ENCODE measurements around the gene INO80D. TPM values are rescaled to one million over a fixed set of nuclear protein-coding genes. Genes with fewer than 3 reads are reported as not detected.
"Not testable (repeated sequence)": the region's sequence is repeated elsewhere in the genome, so short reads cannot be mapped to it uniquely, and the experiment has no call there.

INO80D gene, protein sequence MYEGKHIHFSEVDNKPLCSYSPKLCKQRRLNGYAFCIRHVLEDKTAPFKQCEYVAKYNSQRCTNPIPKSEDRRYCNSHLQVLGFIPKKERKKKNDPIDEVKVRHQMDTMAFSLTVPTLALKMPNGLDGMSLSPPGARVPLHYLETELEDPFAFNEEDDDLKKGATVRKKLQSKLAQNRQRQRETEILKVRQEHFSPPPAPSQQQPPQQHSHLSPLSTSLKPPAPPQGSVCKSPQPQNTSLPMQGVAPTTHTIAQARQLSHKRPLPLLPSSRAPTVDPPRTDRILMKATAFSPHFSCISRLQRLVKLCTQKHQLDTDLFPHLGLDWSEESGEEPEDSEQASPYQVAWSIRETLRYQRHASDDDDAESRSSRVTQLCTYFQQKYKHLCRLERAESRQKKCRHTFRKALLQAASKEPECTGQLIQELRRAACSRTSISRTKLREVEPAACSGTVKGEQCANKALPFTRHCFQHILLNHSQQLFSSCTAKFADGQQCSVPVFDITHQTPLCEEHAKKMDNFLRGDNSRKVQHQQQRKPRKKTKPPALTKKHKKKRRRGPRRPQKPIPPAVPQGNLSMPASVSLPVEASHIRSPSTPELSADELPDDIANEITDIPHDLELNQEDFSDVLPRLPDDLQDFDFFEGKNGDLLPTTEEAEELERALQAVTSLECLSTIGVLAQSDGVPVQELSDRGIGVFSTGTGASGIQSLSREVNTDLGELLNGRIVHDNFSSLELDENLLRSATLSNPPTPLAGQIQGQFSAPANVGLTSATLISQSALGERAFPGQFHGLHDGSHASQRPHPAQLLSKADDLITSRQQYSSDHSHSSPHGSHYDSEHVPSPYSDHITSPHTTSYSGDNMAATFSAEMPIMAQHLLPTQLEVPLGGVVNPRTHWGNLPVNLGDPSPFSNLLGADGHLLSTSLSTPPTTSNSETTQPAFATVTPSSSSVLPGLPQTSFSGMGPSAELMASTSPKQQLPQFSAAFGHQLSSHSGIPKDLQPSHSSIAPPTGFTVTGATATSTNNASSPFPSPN
- total RNA-seq, result 5.8 TPM
- polyA plus RNA-seq, result 3.6 TPM
- long read RNA-seq, donor 1, result 0 reads
- long read RNA-seq, donor 2, result 0 reads
- long read RNA-seq, donor 3, result 0 reads
- long read RNA-seq, donor 4, result 0 reads
- long read RNA-seq, donor 5, full-length matches to known transcripts, result 1 of 1 reads
- long read RNA-seq, donor 5, partial matches to known transcripts, result 0 of 1 reads
- long read RNA-seq, donor 5, other reads (novel, unspliced or antisense), result 0 of 1 reads
- long read RNA-seq, donor 6, result 0 reads
- long read RNA-seq, donor 7, result 0 reads
- long read RNA-seq, donor 8, partial matches to known transcripts, result 6 of 6 reads
- long read RNA-seq, donor 8, other reads (novel, unspliced or antisense), result 0 of 6 reads
- long read RNA-seq, donor 9, result 0 reads
- long read RNA-seq, donor 10, result 0 reads

DNA sequence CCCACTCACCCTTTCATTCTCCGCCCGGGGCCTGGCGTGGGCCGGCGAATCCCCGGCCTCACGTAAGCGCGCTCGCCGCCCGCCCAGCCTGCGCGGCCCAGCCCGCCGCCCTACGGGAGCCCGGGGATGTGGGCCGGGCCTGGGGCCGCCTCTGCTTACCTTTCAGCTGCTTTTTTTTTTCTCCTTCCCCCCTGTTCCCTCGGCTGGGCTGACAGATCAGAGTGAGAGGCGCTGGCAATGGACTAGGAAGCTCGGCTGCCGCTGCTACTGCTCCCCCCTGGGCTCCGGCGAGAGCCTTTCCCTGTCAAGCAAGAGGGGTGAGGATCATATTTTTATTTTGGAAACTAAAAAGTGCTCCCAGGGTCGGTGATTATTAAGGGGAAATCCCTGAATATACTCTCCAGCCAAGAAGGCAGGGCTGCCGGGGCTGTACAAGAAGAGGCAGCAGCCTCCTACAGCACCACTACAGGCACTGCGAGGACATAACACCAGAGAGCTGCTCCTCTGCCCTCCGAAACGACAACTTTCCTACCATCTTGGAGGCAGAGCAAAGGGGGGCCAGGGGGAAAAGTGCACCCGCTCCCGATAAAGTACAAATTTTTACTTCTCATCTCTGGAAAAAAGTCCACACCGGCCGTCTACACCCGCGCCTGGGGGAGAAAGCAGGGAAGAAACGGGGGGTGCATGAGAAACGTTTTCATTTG is at the start of gene INO80D:
Gene INO80D (minus strand): TSS at position 433 of the 704 bp plus-strand sequence. CDS start 23,158 bp downstream, outside the sequence.
- Histone ChIP-seq H3K27ac (ENCODE audit: low read depth in 1 of 2, low read length in 1 of 2) (peak within 1 kb of the TSS; percentile 99), H3K4me3 (ENCODE audit: low read length in 2 of 2) (peak within 1 kb of the TSS; percentile 88 to 95), H3K4me1 (ENCODE audit: control insufficient read depth in 2 of 2, insufficient read depth in 2 of 2, low read length in 2 of 2) (peaks cover 9 to 11% of the 10 kb centered on the region in 2 donors), H3K9me3 (ENCODE audit: control insufficient read depth in 2 of 2, insufficient read depth in 1 of 2, low read length in 1 of 2) (no peaks in the 10 kb centered on the region), H3K27me3 (ENCODE audit: control insufficient read depth in 2 of 2, insufficient read depth in 1 of 2, low read length in 1 of 2) (no peaks in the 10 kb centered on the region), H3K36me3 (ENCODE audit: control insufficient read depth in 2 of 2, insufficient read depth in 2 of 2, low read length in 1 of 2) (peaks cover 0 to 5% of the 10 kb centered on the region in 2 donors)
- under 1% methylated on average over 39 of the region's 39 CpGs for WGBS
- peak; percentile 66 to 92 (median 76) for DNase-seq (ENCODE audit: low read depth in 6 of 9, low spot score in 9 of 9)

DNA sequence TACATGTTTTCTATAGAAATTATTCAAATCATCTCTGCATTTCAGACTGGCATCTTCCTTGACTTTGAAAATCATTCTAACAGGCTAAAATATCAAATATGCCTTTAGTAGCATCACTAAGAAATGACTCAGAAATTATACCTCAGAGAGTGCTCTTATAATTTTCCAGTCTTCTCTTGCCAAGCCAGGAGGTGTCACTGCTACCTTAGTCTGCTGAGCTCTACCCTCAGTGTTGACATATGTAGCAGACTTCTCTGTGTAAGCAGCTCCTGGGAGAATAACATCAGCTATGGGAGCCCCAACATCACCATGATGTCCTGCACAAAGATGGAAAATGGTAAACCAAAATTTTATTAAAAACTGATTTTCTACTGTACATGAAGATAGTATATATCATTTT is 41.7 kb upstream of the INO80D start:
- no peaks in the 10 kb centered on the region for H3K9me3 ChIP-seq (ENCODE audit: control insufficient read depth in 2 of 2, insufficient read depth in 1 of 2, low read length in 1 of 2)
- H3K36me3 ChIP-seq (ENCODE audit: control insufficient read depth in 2 of 2, insufficient read depth in 2 of 2, low read length in 1 of 2), result peaks cover 37 to 80% of the 10 kb centered on the region in 2 donors
- no peaks in the 10 kb centered on the region for H3K4me1 ChIP-seq (ENCODE audit: control insufficient read depth in 2 of 2, insufficient read depth in 2 of 2, low read length in 2 of 2)
- H3K27me3 ChIP-seq (ENCODE audit: control insufficient read depth in 2 of 2, insufficient read depth in 1 of 2, low read length in 1 of 2), result no peaks in the 10 kb centered on the region
- DNase-seq (ENCODE audit: low read depth in 6 of 9, low spot score in 9 of 9), result no peak
- no peak overlapping the region for H3K27ac ChIP-seq (ENCODE audit: low read depth in 1 of 2, low read length in 1 of 2)
- no peak overlapping the region for H3K4me3 ChIP-seq (ENCODE audit: low read length in 2 of 2)

DNA sequence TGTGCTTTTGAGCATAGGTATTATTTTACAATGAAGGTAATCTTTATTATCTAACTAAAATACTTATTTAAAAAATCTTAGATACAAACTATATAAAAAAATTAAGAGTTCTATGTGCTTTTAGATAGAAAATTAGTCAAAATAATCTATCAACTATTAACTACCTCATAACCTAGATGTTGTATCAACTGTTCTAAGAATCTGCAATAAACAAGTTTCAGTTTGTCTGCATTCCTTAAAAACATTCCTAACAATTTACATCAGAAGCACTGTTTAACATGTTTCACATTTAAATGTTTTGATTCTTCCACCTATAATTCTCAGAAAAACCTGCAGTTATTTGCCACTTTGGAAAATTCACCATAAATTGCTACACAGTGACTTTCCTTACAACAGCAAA is 39.9 kb upstream of the INO80D start:
- DNase-seq (ENCODE audit: low read depth in 6 of 9, low spot score in 9 of 9), result no peak
- Histone ChIP-seq H3K36me3 (ENCODE audit: control insufficient read depth in 2 of 2, insufficient read depth in 2 of 2, low read length in 1 of 2) (peaks cover 39 to 80% of the 10 kb centered on the region in 2 donors), H3K4me1 (ENCODE audit: control insufficient read depth in 2 of 2, insufficient read depth in 2 of 2, low read length in 2 of 2) (no peaks in the 10 kb centered on the region), H3K27ac (ENCODE audit: low read depth in 1 of 2, low read length in 1 of 2) (no peak overlapping the region), H3K27me3 (ENCODE audit: control insufficient read depth in 2 of 2, insufficient read depth in 1 of 2, low read length in 1 of 2) (no peaks in the 10 kb centered on the region), H3K9me3 (ENCODE audit: control insufficient read depth in 2 of 2, insufficient read depth in 1 of 2, low read length in 1 of 2) (no peaks in the 10 kb centered on the region), H3K4me3 (ENCODE audit: low read length in 2 of 2) (no peak overlapping the region)

DNA sequence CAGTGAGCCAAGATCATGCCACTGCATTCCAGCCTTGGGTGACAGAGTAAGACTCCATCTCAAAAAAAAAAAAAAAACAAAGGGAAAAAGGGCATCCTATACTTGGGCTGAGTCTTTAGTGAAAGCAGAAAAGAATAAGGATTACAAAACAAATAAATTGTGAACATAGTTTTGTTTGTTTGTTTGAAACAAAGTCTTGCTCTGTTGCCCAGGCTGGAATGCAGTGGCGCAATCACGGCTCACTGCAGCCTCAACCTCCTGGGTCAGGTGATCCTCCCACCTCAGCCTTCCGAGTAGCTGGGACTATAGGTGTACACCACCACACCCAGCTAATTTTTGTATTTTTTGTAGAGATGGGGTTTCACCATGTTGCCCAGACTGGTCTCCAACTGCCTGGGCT is 36.6 kb upstream of the INO80D start:
- H3K36me3 ChIP-seq (ENCODE audit: control insufficient read depth in 2 of 2, insufficient read depth in 2 of 2, low read length in 1 of 2), result peaks cover 37 to 61% of the 10 kb centered on the region in 2 donors
- not testable (repeated sequence) for DNase-seq (ENCODE audit: low read depth in 6 of 9, low spot score in 9 of 9); H3K27me3 ChIP-seq (ENCODE audit: control insufficient read depth in 2 of 2, insufficient read depth in 1 of 2, low read length in 1 of 2); H3K4me1 ChIP-seq (ENCODE audit: control insufficient read depth in 2 of 2, insufficient read depth in 2 of 2, low read length in 2 of 2); H3K4me3 ChIP-seq (ENCODE audit: low read length in 2 of 2); H3K9me3 ChIP-seq (ENCODE audit: control insufficient read depth in 2 of 2, insufficient read depth in 1 of 2, low read length in 1 of 2); H3K27ac ChIP-seq (ENCODE audit: low read depth in 1 of 2, low read length in 1 of 2)
- WGBS, result 99% methylated on average over 3 of the region's 3 CpGs

DNA sequence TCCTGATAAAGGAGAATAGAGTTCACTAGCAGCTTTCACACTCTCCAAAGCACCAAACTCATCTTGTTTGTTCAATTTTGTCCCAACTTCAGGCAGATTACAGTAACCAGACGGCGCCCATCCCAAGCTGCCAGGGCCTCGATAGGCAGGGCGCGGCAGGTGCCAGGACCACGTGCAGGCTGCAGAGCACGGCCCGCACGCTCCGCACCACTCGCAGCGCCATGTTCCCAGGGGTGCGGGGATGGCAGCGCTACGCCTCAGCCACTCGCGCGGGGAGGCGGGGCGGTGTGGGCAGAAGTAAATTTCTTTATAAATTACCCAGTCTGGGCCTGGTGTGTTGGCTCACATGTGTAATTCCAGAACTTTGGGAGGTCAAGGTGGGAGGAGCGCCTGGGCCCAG is 30.3 kb upstream of the INO80D start:
- H3K4me1 ChIP-seq (ENCODE audit: control insufficient read depth in 2 of 2, insufficient read depth in 2 of 2, low read length in 2 of 2), result no peaks in the 10 kb centered on the region
- H3K4me3 ChIP-seq (ENCODE audit: low read length in 2 of 2), result no peak overlapping the region
- H3K27ac ChIP-seq (ENCODE audit: low read depth in 1 of 2, low read length in 1 of 2), result no peak overlapping the region
- peaks cover 18 to 20% of the 10 kb centered on the region in 2 donors for H3K36me3 ChIP-seq (ENCODE audit: control insufficient read depth in 2 of 2, insufficient read depth in 2 of 2, low read length in 1 of 2)
- DNase-seq (ENCODE audit: low read depth in 6 of 9, low spot score in 9 of 9), result no peak
- 97% methylated on average over 21 of the region's 21 CpGs for WGBS
- H3K9me3 ChIP-seq (ENCODE audit: control insufficient read depth in 2 of 2, insufficient read depth in 1 of 2, low read length in 1 of 2), result no peaks in the 10 kb centered on the region
- H3K27me3 ChIP-seq (ENCODE audit: control insufficient read depth in 2 of 2, insufficient read depth in 1 of 2, low read length in 1 of 2), result no peaks in the 10 kb centered on the region

DNA sequence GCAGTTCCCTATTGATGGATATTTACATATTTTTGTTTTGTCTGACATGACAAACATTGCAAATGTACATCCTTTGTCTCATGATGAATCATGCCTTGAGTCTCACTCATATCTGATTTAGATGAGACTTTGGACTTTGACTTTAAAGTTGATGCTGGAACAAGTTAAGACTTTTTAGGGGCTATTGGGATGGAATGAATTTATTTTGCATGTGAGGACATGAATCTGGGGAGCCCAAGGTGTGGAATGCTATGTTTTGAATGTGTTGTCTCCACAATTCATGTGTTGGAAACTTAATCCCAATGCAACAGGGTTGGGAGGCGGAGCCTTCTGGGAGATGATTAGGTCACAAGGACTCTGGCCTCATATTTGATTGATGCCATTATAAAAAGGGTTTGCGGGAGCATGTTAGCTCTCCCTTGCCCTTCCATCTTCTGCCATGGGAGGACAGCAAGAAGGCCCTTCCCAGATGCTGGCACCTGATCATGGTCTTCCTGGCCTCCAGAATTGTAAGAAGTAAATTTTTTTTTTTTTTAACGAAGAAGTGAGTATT is 29.1 kb upstream of the INO80D start:
- Histone ChIP-seq H3K9me3 (ENCODE audit: control insufficient read depth in 2 of 2, insufficient read depth in 1 of 2, low read length in 1 of 2) (no peaks in the 10 kb centered on the region), H3K27ac (ENCODE audit: low read depth in 1 of 2, low read length in 1 of 2) (no peak overlapping the region), H3K36me3 (ENCODE audit: control insufficient read depth in 2 of 2, insufficient read depth in 2 of 2, low read length in 1 of 2) (peaks cover 6 to 15% of the 10 kb centered on the region in 2 donors), H3K4me1 (ENCODE audit: control insufficient read depth in 2 of 2, insufficient read depth in 2 of 2, low read length in 2 of 2) (no peaks in the 10 kb centered on the region), H3K27me3 (ENCODE audit: control insufficient read depth in 2 of 2, insufficient read depth in 1 of 2, low read length in 1 of 2) (no peaks in the 10 kb centered on the region), H3K4me3 (ENCODE audit: low read length in 2 of 2) (no peak overlapping the region)
- DNase-seq (ENCODE audit: low read depth in 6 of 9, low spot score in 9 of 9), result no peak
- WGBS, result 96% methylated on average over 3 of the region's 3 CpGs

DNA sequence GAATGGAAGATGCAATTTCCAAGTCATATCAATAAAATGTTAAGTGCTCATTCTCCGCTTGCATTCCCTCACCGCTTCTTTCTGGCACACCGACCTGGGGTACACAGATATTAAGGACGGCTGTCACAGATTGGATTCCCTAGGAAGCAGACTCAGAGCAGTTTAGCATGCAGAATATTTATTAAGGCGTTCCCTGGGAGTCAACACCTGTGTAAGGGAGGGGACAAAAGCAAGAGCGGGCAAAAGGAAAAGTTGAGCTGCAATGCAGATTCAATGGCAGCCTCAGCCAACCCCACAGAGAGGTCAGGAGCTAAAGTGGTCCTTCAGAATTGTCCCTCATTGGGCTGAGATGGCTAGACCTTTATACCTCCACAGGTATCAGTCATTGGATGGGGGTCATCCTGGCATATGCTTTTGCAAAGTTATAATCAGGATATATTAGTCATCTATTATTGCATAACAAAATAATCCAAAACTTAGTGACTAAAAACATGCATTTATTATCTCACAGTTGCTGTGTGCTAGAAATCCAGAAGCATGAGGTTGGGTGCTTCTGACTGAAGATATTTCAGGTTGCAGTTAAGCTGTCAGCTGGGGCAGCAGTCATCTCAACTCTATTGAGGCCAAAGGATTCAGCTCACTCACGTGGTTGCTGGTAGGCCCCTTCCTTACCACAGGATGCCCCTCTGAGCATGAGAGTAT is 27.0 kb upstream of the INO80D start:
- Histone ChIP-seq H3K4me1 (ENCODE audit: control insufficient read depth in 2 of 2, insufficient read depth in 2 of 2, low read length in 2 of 2) (no peaks in the 10 kb centered on the region), H3K27ac (ENCODE audit: low read depth in 1 of 2, low read length in 1 of 2) (no peak overlapping the region), H3K27me3 (ENCODE audit: control insufficient read depth in 2 of 2, insufficient read depth in 1 of 2, low read length in 1 of 2) (no peaks in the 10 kb centered on the region), H3K4me3 (ENCODE audit: low read length in 2 of 2) (no peak overlapping the region), H3K36me3 (ENCODE audit: control insufficient read depth in 2 of 2, insufficient read depth in 2 of 2, low read length in 1 of 2) (peaks cover 6 to 12% of the 10 kb centered on the region in 2 donors), H3K9me3 (ENCODE audit: control insufficient read depth in 2 of 2, insufficient read depth in 1 of 2, low read length in 1 of 2) (no peaks in the 10 kb centered on the region)
- DNase-seq (ENCODE audit: low read depth in 6 of 9, low spot score in 9 of 9), result no peak
- WGBS, result 90% methylated on average over 7 of the region's 7 CpGs

DNA sequence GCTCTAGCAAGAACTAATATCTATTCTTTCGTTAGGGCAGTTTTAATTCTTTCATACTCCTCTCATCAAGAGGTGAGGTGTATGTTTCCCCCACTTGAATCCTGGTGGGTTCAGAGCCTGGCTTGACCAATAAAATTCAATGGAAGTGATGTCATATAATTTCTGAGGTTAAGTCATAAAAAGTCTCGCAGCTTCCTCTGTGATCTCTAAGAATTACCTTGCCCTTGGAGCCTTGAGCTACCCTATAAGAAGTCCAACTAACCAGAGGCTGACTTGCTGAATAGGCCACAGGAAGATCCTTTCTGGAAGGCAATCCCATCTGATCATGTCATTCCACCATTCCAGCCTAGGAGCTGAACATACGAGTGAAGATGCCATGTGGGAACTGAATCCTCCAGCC is 26.1 kb upstream of the INO80D start:
- DNase-seq (ENCODE audit: low read depth in 6 of 9, low spot score in 9 of 9), result no peak
- Histone ChIP-seq H3K27ac (ENCODE audit: low read depth in 1 of 2, low read length in 1 of 2) (no peak overlapping the region), H3K9me3 (ENCODE audit: control insufficient read depth in 2 of 2, insufficient read depth in 1 of 2, low read length in 1 of 2) (no peaks in the 10 kb centered on the region), H3K27me3 (ENCODE audit: control insufficient read depth in 2 of 2, insufficient read depth in 1 of 2, low read length in 1 of 2) (no peaks in the 10 kb centered on the region), H3K4me1 (ENCODE audit: control insufficient read depth in 2 of 2, insufficient read depth in 2 of 2, low read length in 2 of 2) (no peaks in the 10 kb centered on the region), H3K4me3 (ENCODE audit: low read length in 2 of 2) (no peak overlapping the region), H3K36me3 (ENCODE audit: control insufficient read depth in 2 of 2, insufficient read depth in 2 of 2, low read length in 1 of 2) (peaks cover 2 to 12% of the 10 kb centered on the region in 2 donors)
- WGBS, result 97% methylated on average over 3 of the region's 3 CpGs
